Fibroblast of pulmonary artery (primary cell): ENCODE measurements around the gene DMRTA2.

Source experiments
- DNase-seq: peaks from one replicate; pipeline ENCODE4 v3.0.0-alpha.2; 2010; ENCODE audit warnings: low read depth
- H3K4me3 ChIP-seq: replicated peaks from 2 replicates; pipeline ENCODE4 v1.5.1; 2011; ENCODE audit warnings: low read depth, mild to moderate bottlenecking, control low read depth, low read length, moderate library complexity
- CTCF ChIP-seq: IDR thresholded peaks from 2 replicates; pipeline ENCODE4 v1.5.1; 2011; ENCODE audit warnings: mild to moderate bottlenecking, control low read depth, low read length, inconsistent platforms; ENCODE audit errors: missing control alignments

DMRTA2 gene

GRCh38 chr1:50422946-50423669, at the start of gene DMRTA2:
Gene DMRTA2, minus strand, starts transcription at chr1:50423443. Its CDS starts 1,907 bp downstream, at chr1:50421536.
- no peak for TF ChIP-seq CTCF
- peak within 1 kb of the TSS; percentile 17 for H3K4me3 ChIP-seq
- peak; percentile 24 for DNase-seq

GRCh38 chr1:50471967-50472366, 48.7 kb upstream of the DMRTA2 start:
- H3K4me3 ChIP-seq: no peak overlapping the region
- DNase-seq: no peak
- TF ChIP-seq CTCF: no peak

GRCh38 chr1:50462964-50463363, 39.7 kb upstream of the DMRTA2 start:
- no peak for TF ChIP-seq CTCF
- DNase-seq: no peak
- H3K4me3 ChIP-seq: no peak overlapping the region

- no peak for DNase-seq
- TF ChIP-seq CTCF: no peak
- no peak overlapping the region for H3K4me3 ChIP-seq
Measured at GRCh38 chr1:50458507-50458906, 35.3 kb upstream of the DMRTA2 start.

GRCh38 chr1:50454911-50455310, 31.7 kb upstream of the DMRTA2 start:
- no peak for TF ChIP-seq CTCF
- H3K4me3 ChIP-seq: no peak overlapping the region
- no peak for DNase-seq

- DNase-seq: no peak
- no peak for TF ChIP-seq CTCF
- H3K4me3 ChIP-seq: no peak overlapping the region
Measured at GRCh38 chr1:50453266-50453665, 30.0 kb upstream of the DMRTA2 start.

- TF ChIP-seq CTCF: no peak
- H3K4me3 ChIP-seq: no peak overlapping the region
- DNase-seq: no peak
Measured at GRCh38 chr1:50452700-50453099, 29.5 kb upstream of the DMRTA2 start.
